IPS-18c (cell line): ENCODE results near the gene APBA2.
"Not testable (repeated sequence)": the region's sequence is repeated elsewhere in the genome, so short reads cannot be mapped to it uniquely, and the experiment has no call there.

Source experiments
- H3K4me3 ChIP-seq: 2 replicates; pipeline ENCODE4 v1.7.0; 2013; ENCODE audit warnings: low read depth, mild to moderate bottlenecking, low read length, moderate library complexity; ENCODE audit not compliant: insufficient read depth
- H3K9me3 ChIP-seq: one replicate; pipeline ENCODE4 v1.6.1; 2013; ENCODE audit warnings: mild to moderate bottlenecking, low read length, moderate library complexity; ENCODE audit not compliant: control insufficient read depth, insufficient read depth

Gene APBA2

DNA sequence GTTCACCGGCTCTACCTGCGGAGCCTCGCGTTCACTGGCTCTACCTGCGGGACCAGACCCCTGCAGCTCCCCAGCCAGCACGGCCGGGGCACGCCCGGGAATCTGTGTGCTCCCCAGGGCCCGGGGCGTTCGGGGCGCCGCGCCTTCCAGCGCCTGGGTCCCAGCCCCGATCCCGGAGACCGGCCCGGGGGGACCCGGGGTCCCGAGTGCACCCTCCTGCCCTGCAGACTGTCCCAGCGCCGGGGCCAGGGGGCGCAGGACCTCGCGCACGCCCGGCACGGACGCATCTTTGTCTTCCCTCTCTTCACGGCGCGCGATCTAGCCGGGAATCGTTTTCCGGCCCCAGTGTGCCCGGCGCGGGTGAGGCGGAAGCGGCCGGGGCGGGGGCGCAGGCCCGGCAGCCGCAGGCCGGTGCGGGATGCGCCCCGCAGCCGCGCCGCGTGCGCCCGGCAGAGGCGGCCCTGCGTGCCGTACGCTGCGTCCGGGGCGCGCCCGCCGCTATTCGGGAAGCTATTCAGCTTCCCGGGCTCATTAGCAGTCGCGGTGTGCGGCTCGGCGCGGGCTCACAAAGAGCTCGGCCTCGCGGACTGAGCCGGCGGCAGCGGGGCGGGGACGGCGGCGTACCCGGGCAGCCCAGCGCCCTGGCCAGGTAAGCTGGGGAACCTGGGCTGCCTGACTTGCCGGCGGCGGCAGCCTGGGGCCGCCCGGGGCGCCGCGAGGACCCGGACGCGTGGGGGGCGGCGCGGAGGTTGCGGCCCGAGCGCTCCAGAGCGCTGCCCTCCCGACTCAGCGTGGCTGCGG is at the start of gene APBA2:
Gene APBA2 (plus strand): TSS at position 345 of the 801 bp plus-strand sequence. CDS start 167,911 bp downstream, outside the sequence.
- Histone ChIP-seq H3K4me3 (peak within 1 kb of the TSS; percentile 62), H3K9me3 (no peaks in the 10 kb centered on the region)

DNA sequence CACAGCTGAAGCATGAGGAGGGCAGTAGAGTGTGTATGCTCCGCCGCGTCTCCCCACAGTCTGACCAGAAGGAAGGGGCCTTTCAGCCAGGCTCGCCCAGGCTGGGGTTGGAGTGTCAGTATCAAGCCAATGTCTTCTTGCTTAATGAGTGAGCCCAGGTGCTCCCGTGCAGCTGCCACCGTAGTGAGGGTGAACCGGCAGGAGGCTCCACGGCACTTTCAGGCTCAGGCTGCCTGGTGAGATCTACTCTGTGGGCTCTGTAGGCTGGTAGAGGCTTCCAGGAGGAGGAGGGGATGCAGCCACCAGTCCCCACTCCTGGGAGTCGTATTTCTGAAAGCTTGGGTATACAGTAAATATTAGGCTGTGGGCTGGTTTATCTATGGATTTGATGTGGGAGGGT is 45.5 kb upstream of the APBA2 start:
- not testable (repeated sequence) for H3K9me3 ChIP-seq, H3K4me3 ChIP-seq

DNA sequence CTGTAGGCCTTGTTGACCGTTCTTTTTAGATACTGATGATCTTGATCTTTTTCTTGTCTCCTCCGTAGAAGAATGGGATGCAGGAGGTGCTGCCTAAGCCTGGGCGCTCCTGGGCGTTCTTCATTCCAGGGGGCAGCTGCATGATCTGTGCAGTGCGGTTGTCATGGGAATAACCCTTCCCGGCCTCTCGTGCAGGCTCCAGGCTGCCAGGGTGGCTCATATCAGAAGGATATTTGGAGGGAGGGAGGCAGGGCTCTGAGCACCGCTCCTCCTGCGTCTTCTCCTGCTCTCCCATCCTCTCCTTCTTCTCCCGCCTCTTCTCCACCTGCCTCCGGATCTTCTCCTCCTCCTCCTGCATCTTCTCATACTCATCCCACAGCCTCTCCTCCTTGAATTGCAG is 43.6 kb upstream of the APBA2 start:
- H3K9me3 ChIP-seq, H3K4me3 ChIP-seq: not testable (repeated sequence)

DNA sequence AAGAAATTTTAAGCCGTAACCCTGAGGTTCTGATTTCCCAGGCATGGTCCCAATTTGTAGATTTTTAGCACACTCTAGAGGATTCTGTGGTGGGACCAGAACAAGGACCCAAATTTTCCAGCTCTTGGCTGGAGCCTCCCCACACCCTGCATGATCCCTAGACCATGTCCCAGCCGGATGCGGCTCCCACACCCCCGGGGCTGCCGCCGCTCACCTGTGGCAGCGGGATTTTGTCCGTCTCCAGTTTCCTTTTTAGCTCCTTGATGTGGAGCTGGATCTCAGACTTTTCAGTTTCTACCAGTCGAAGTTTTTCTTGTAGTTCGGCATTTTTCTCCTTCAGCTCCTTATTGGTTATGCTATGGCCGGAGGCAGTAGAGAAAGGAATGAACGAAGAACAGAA is 42.3 kb upstream of the APBA2 start:
- H3K9me3 ChIP-seq, H3K4me3 ChIP-seq: not testable (repeated sequence)

DNA sequence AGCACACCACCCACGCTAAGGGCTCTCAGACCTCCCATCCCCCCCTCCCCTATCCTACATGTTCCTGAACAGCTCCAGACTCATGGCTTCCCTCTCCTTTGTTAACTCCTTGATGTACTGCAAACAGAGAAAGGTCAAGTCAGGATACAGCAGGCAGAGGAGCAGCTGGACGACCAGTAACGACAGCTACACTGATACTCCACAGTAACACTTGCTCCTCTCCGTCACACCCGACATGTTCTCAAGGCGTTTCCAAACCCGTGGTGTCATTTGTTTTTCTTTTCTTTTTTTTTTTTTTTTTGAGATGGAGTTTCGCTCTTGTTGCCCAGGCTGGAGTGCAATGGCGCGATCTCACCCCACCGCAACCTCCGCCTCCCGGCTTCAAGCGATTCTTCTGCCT is 41.6 kb upstream of the APBA2 start:
- H3K4me3 ChIP-seq, H3K9me3 ChIP-seq: not testable (repeated sequence)

DNA sequence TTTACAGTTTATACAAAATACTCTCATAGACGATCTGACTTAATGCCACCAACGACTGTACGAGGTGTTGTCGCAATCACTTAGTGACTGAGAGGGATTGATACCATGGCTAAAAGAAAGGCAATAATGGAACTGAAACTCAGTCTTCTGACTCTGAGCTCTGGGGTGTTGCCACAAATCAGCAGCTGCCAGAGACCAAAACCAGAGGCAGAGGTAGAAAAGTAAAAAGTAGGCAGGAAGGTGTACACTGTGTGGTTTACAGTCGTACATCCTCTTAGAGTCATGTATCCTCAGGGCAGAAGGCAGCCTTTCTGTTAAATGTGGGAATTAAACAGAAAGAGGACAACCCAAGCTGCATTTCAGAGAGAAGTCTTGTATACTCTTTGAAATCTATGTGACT is 38.5 kb upstream of the APBA2 start:
- not testable (repeated sequence) for H3K4me3 ChIP-seq, H3K9me3 ChIP-seq

DNA sequence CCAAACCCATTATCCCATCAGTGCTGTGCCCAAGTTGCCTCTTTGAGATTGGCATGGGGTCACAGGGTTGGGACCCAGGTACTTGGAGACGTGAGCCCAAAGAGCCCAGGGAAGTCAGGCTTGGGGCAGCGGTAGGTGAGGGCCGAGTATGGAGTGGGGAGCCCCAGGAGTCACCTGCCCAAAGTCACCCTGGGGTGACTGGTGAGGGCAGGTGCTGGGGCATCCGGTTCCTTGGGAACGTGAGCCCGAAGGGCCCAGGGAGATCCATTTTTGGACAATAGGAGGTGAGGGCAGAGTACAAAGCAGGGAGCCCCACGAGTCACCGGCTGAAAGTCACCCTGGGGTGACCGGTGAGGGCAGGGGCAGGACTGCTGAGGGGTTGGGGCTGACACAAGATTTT is 37.8 kb upstream of the APBA2 start:
- not testable (repeated sequence) for H3K9me3 ChIP-seq, H3K4me3 ChIP-seq

DNA sequence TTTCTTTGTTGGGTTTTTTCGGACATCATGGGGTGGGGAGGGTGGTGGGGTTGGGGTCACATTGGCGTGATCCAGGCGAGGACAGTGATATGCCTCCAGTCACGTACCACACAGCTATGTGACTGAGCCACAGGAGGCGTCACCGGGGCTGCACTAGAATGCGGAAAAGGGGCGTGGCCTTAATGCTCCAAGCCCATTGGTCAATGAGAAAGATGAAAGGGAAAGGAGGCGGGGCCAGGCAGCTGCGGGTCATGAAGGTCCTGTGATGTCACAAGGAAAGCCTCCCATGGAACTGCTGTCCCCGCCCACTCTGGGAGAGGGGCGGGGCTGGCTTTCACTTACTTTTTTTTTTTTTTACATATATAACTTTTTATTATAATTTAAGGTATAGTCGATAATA is 37.3 kb upstream of the APBA2 start, which contains the start of gene GOLGA6L7:
Gene GOLGA6L7 (minus strand): TSS at position 124 of the 400 bp plus-strand sequence. CDS start 95 bp downstream, at position 29.
- H3K9me3 ChIP-seq, H3K4me3 ChIP-seq: not testable (repeated sequence)

DNA sequence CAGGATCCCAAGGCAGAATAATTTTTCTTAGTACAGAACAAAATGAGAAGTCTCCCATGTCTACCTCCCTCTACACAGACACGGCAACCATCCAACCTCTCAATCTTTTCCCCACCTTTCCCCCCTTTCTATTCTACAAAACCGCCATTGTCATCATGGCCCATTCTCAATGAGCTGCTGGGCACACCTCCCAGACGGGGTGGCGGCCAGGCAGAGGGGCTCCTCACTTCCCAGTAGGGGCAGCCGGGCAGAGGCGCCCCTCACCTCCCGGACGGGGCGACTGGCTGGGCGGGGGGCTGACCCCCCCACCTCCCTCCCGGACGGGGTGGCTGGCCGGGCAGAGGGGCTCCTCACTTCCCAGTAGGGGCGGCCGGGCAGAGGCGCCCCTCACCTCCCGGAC is 36.5 kb upstream of the APBA2 start:
- not testable (repeated sequence) for H3K9me3 ChIP-seq, H3K4me3 ChIP-seq

DNA sequence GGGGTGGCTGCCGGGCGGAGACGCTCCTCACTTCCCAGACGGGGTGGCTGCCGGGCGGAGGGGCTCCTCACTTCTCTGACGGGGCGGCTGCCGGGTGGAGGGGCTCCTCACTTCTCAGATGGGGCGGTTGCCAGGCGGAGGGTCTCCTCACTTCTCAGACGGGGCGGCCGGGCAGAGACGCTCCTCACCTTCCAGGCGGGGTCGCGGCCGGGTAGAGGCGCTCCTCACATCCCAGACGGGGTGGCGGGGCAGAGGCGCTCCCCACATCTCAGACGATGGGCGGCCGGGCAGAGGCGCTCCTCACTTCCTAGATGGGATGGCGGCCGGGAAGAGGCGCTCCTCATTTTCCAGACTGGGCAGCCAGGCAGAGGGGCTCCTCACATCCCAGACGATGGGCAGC is 36.0 kb upstream of the APBA2 start:
- H3K9me3 ChIP-seq, H3K4me3 ChIP-seq: not testable (repeated sequence)

DNA sequence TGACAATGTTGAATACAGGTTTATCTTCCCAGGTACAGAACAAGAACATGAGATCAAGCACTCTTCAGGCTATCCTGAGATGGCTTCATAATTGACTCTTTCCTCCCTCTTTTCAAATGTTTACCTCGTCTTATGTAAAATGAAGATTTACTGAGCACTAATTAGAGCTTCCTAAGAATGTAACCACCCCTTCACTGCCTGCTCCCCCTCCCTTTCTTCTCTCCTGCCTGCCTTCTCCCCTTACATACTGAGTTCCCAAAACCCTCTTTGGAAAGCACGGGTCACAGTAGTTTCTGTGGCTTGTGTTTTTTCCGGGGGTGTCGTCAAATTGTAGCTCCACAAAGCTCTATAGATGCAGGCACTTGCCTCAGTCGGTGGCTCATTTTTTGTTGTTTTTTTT is 32.1 kb upstream of the APBA2 start:
- H3K9me3 ChIP-seq, H3K4me3 ChIP-seq: not testable (repeated sequence)

DNA sequence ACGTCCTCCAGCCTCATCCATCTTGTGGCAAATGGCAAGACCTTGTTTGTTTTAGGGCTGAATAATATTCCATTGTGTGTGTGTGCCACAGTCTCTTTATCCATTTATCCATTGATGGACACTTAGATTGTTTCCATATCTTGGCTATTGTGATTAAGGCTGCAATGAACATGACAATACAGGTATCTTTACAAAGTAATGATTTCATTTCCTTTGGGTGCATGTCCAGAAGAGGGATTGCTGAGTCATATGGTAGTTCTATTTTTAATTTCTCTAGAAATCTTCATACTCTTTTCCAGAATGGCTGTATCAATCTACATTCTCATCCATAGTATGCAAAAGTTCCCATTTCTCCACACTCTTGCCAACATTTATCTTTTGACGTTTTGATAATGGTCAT is 31.2 kb upstream of the APBA2 start:
- H3K4me3 ChIP-seq, H3K9me3 ChIP-seq: not testable (repeated sequence)

DNA sequence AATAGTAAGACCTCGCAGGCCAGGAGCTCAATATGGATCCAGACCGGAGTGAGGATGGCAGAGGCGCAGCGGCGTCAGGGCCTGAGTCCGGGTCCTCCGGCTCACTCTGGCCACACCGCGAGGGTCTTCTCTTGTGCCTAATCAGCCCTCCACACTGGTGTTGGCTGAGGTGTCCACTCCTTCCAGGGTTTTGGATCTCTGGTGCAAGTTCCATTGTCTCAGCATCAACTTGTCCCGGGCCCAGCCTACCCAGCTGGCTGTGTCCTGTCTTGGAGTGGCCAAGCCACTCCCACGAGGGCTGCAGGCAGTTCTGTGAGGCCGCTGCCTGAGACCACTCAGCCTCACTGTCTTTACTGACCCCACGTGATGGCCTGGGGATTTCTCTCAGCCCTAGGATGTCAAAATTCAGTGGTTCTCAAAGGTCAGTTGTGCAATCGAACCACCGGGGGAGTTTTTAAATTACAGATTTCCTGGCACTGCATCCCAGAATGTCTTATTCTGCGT is 24.7 kb upstream of the APBA2 start:
- peaks cover 2% of the 10 kb centered on the region for H3K9me3 ChIP-seq
- H3K4me3 ChIP-seq, result no peak overlapping the region

DNA sequence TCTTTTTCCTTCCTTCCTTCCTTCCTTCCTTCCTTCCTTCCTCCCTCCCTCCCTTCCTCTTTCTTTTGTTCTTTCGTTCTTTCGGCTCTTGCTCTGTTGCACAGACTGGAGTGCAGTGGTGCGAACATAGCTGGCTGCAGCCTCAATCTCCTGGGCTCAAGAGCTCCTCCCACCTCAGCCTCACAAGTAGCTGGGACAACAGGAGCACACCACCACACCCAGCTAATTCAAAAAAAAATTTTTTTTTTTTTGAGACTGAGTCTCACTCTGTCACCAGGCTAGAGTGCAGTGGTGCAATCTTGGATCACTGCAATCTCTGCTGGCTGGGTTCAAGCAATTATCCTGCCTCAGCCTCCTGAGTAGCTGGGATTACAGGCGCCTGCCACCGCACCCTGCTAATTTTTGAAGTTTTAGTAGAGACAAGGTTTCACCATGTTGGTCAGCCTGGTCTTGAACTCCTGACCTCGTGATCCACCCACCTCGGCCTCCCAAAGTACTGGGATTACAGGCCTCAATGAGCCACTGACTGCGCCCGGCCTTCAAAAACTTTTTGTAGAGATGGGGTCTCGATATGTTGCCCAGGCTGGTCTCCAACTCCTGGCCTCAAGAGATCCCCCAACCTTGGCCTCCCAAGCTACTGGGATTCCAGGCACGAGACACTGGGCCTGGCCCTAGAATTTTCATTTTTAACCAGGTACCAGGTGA is 24.0 kb upstream of the APBA2 start:
- H3K9me3 ChIP-seq, H3K4me3 ChIP-seq: not testable (repeated sequence)

DNA sequence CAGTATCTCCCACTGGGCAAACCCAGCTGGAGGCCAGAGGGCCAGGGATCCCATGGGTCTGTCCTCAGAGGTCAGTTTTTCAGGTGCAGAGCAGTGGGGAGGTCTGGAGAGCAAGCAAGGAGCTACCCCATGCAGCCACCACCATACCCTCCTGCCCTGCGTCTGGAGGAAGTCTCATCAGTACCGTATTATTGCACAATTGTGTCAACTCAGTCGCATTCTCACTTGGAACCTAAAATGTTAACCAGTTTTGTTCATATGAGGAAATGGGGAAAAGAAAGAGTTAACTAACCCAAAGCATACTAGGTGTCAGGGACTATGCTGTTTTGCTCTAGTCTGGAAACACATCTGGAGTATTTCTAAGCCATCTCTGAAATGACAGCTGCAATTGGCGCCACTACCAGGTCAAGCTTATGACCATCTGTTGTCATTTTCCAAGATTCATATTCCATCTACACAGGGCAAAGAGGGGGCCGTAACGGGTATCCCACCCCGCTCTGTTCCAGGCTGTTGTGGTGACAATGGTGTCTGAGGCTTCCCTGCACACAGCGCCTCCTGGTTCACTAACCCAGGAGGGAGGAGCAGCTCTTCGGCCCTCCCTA is 16.9 kb upstream of the APBA2 start:
- no peaks in the 10 kb centered on the region for H3K9me3 ChIP-seq
- no peak overlapping the region for H3K4me3 ChIP-seq

DNA sequence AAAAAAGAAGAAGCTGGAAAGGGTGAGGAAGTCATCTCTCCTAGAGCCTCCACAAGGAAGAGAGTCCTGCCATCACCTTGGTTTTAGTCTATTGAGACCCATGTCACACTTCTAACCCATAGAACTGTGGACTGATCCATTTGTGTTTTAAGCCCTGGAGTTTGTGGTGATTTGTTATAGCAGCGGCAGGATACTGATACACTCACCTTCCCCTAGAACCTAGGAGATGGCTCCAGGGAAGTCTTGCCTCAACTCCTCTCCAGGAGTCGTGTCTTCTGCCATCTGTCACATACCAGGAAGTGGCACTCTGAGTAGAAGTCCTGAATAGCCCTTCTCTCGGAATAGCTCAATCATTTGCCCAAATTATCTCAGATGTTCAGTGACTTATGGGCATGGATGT is 14.6 kb upstream of the APBA2 start:
- Histone ChIP-seq H3K4me3 (no peak overlapping the region), H3K9me3 (no peaks in the 10 kb centered on the region)

DNA sequence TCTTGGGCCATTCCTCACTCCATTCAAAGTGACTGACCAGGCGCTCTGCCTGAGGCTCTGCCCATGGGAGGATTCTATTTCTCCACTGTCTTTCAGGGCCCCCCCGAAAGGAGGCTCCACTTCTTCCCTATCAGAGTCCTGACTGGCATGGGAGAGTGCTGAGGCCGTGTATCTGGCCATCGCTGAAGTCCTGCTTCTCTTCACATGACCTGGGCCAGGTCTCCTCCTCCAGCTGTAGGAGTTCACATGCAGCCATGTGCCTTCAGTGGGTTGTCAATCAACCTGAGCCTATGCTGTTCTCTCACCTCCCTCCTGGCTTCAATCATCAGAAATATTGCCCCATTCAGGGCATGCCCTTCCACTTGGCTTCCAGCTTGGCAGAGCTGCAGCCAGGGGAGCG is 12.8 kb upstream of the APBA2 start:
- Histone ChIP-seq H3K4me3 (no peak overlapping the region), H3K9me3 (no peaks in the 10 kb centered on the region)

DNA sequence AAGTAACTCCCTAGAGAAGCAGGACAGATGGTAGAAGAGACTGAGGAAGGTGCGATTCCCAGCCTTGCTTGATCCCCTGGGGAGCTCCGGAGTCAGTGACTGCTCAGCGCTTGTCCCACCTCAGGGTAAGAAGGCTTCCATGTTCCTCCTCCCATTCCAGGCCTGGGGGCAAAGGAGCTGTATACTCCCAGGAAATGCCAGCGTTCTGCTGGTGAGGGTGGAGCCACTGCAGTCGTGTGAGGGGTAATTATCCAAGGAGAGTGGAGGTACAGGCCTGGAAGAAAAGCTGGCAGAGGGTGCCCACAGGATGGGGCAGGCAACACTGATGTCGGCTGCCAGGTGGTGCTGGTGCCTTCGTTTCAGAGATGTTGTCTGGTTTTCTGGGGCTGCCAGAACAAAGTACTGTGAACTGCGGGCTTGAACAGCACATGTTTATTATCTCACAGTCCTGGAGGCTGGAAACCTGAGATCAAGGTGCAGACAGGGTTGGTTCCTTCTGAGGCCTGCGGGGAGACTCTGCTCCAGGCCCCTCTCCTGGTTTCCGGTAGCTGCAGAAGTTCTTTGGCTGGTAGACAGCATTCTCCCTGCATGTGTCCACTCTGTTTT is 12.1 kb upstream of the APBA2 start:
- H3K4me3 ChIP-seq, result no peak overlapping the region
- no peaks in the 10 kb centered on the region for H3K9me3 ChIP-seq
